Neural progenitor cell (in vitro differentiated cells): ENCODE measurements around the gene TMEM260. TPM values are rescaled to one million over a fixed set of nuclear protein-coding genes. Genes with fewer than 3 reads are reported as not detected.

ENCODE experiments used
- DNase-seq: peaks from one replicate; pipeline ENCODE4 v3.0.0-alpha.2; 2016; ENCODE audit warnings: low spot score
- H2AFZ ChIP-seq: fragments of 200-600 bp; sonication (generic); replicated peaks from 2 replicates; pipeline ENCODE4 v1.6.1; 2016; ENCODE audit warnings: antibody characterized with exemption
- H3F3A ChIP-seq: fragments of 200-600 bp; sonication (generic); 2 replicates; pipeline ENCODE4 v1.6.1; 2016; ENCODE audit warnings: antibody characterized with exemption, low read depth
- H3K27ac ChIP-seq: fragments of 200-600 bp; sonication (generic); 2 replicates; pipeline ENCODE4 v1.5.1; 2016; ENCODE audit warnings: mild to moderate bottlenecking
- H3K27me3 ChIP-seq: fragments of 200-600 bp; sonication (generic); 2 replicates; pipeline ENCODE4 v1.6.1; 2016; ENCODE audit warnings: mild to moderate bottlenecking, moderate library complexity
- H3K36me3 ChIP-seq: fragments of 200-600 bp; sonication (generic); 2 replicates; pipeline ENCODE4 v1.5.1; 2016
- H3K4me1 ChIP-seq: fragments of 200-600 bp; sonication (generic); 2 replicates; pipeline ENCODE4 v1.6.1; 2016; ENCODE audit warnings: mixed run types
- H3K4me2 ChIP-seq: fragments of 200-600 bp; sonication (generic); 2 replicates; pipeline ENCODE4 v1.6.1; 2016
- H3K4me3 ChIP-seq: fragments of 200-600 bp; sonication (generic); 2 replicates; pipeline ENCODE4 v1.5.1; 2016
- H3K79me2 ChIP-seq: fragments of 200-600 bp; sonication (generic); 2 replicates; pipeline ENCODE4 v1.6.1; 2016; ENCODE audit warnings: low read depth
- H3K9ac ChIP-seq: fragments of 200-600 bp; sonication (generic); 2 replicates; pipeline ENCODE4 v1.6.1; 2016
- H3K9me3 ChIP-seq: fragments of 200-600 bp; sonication (generic); 2 replicates; pipeline ENCODE4 v1.5.1; 2016; ENCODE audit warnings: low read depth
- H4K20me1 ChIP-seq: fragments of 200-600 bp; sonication (generic); 2 replicates; pipeline ENCODE4 v1.6.1; 2016; ENCODE audit warnings: low read depth
- H3K27ac Mint-ChIP-seq: 3 replicates; pipeline ENCODE4 v1.8.0; 2021; ENCODE audit warnings: mixed read lengths
- H3K27me3 Mint-ChIP-seq: 2 replicates; pipeline ENCODE4 v1.8.0; 2022; ENCODE audit warnings: low read depth, mild to moderate bottlenecking, inconsistent platforms, moderate library complexity, mixed read lengths; ENCODE audit not compliant: insufficient read depth
- H3K36me3 Mint-ChIP-seq: 3 replicates; pipeline ENCODE4 v1.8.0; 2021; ENCODE audit warnings: mixed read lengths
- H3K4me1 Mint-ChIP-seq: 3 replicates; pipeline ENCODE4 v1.8.0; 2021; ENCODE audit warnings: mixed read lengths
- H3K4me3 Mint-ChIP-seq: 3 replicates; pipeline ENCODE4 v1.8.0; 2021; ENCODE audit warnings: mild to moderate bottlenecking, moderate library complexity, mixed read lengths
- H3K9me3 Mint-ChIP-seq: 3 replicates; pipeline ENCODE4 v1.8.0; 2020; ENCODE audit warnings: mixed read lengths
- CTCF ChIP-seq: fragments of 200-600 bp; sonication (generic); IDR thresholded peaks from 2 replicates; pipeline ENCODE4 v1.5.1; 2017; ENCODE audit warnings: antibody characterized with exemption, mild to moderate bottlenecking
- EZH2 ChIP-seq: fragments of 200-600 bp; sonication (generic); IDR thresholded peaks from 2 replicates; pipeline ENCODE4 v1.6.1; 2017; ENCODE audit warnings: antibody characterized with exemption, mild to moderate bottlenecking, moderate library complexity
- EZH2phosphoT487 ChIP-seq: fragments of 200-600 bp; sonication (generic); IDR thresholded peaks from 2 replicates; pipeline ENCODE4 v1.6.1; 2017; ENCODE audit warnings: antibody characterized with exemption
- total RNA-seq: library from RNA; depleted of rRNA; stranded (reverse); fragments of >200 nt; gene quantifications from 2 replicates; pipeline ENCODE4 v1.2.3, GENCODE V29; 2015; ENCODE audit warnings: low replicate concordance

The TMEM260 gene
- total RNA-seq, 1 donor from 2014 or later = 30.7 TPM

- peaks cover 10% of the 10 kb centered on the region for H3K27me3 Mint-ChIP-seq
- H4K20me1 ChIP-seq = no peaks in the 10 kb centered on the region
These were observed 96.4 kb downstream of the TMEM260 start for GRCh38 chr14:56676042-56676441.

GRCh38 chr14:56678838-56679237 is 99.2 kb downstream of the TMEM260 start:
- Histone ChIP-seq H3K79me2 (no peaks in the 10 kb centered on the region), H2AFZ (no peak overlapping the region), H3F3A (no peaks in the 10 kb centered on the region), H3K27me3 (no peaks in the 10 kb centered on the region), H3K4me1 (peaks cover 4% of the 10 kb centered on the region), H3K4me3 (no peak overlapping the region), H3K27ac (no peak overlapping the region), H3K4me2 (no peak overlapping the region), H3K9ac (no peak overlapping the region), H3K9me3 (no peaks in the 10 kb centered on the region), H3K36me3 (no peaks in the 10 kb centered on the region), H4K20me1 (no peaks in the 10 kb centered on the region)
- TF ChIP-seq EZH2phosphoT487 = no peak
- TF ChIP-seq CTCF = no peak
- no peak for TF ChIP-seq EZH2
- H3K27ac Mint-ChIP-seq = no peak overlapping the region
- H3K36me3 Mint-ChIP-seq = peaks cover 3% of the 10 kb centered on the region
- H3K4me1 Mint-ChIP-seq = peaks cover 5% of the 10 kb centered on the region
- H3K9me3 Mint-ChIP-seq = peaks cover 11% of the 10 kb centered on the region
- no peak for DNase-seq
- H3K4me3 Mint-ChIP-seq = no peak overlapping the region
- peaks cover 9% of the 10 kb centered on the region for H3K27me3 Mint-ChIP-seq

More at GRCh38 chr14:56676042-56676441, 96.4 kb downstream of the TMEM260 start:
- no peak overlapping the region for H3K27ac Mint-ChIP-seq
- no peaks in the 10 kb centered on the region for H3K79me2 ChIP-seq
- no peak for DNase-seq
- no peak overlapping the region for H3K4me3 ChIP-seq
- H3K4me3 Mint-ChIP-seq = no peak overlapping the region
- TF ChIP-seq EZH2 (no peak), CTCF (no peak), EZH2phosphoT487 (no peak)
- H3K9me3 ChIP-seq = no peaks in the 10 kb centered on the region
- H2AFZ ChIP-seq = no peak overlapping the region
- peaks cover 14% of the 10 kb centered on the region for H3K9me3 Mint-ChIP-seq
- H3K36me3 ChIP-seq = no peaks in the 10 kb centered on the region
- H3K4me1 ChIP-seq = no peaks in the 10 kb centered on the region
- no peaks in the 10 kb centered on the region for H3F3A ChIP-seq
- no peak overlapping the region for H3K9ac ChIP-seq
- H3K27me3 ChIP-seq = no peaks in the 10 kb centered on the region
- no peak overlapping the region for H3K27ac ChIP-seq
- peaks cover 2% of the 10 kb centered on the region for H3K36me3 Mint-ChIP-seq
- peaks cover 5% of the 10 kb centered on the region for H3K4me1 Mint-ChIP-seq
- H3K4me2 ChIP-seq = no peak overlapping the region

DNA sequence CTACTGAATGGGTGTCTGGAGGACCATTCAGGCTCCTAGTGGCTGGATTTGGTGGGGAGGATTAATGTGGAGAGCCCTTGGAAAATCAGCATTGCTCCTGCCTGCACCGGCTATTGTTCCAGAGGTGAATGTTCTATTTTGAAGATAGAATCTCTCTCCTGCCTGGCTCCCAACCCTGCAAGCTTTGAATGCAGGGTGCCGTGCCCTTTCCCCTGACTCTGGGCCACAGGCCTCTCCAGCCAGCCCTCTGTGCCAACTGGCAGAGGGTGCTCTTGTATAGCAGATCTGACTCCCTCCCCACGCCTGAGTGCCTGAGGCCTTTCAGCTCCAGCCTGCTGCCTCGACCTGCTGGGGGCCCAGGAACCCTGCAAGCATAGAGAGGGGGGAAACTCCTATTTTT is 106.8 kb downstream of the TMEM260 start:
- no peaks in the 10 kb centered on the region for H3K27me3 ChIP-seq
- TF ChIP-seq EZH2 (no peak), CTCF (peak; percentile 48)
- H3K4me1 ChIP-seq = peaks cover 35% of the 10 kb centered on the region
- peak overlapping the region; percentile 4 for H3K4me3 Mint-ChIP-seq
- H3F3A ChIP-seq = peaks cover 33% of the 10 kb centered on the region
- peaks cover 5% of the 10 kb centered on the region for H3K27me3 Mint-ChIP-seq
- no peaks in the 10 kb centered on the region for H3K79me2 ChIP-seq
- H3K27ac Mint-ChIP-seq = peak overlapping the region; percentile 30
- H3K27ac ChIP-seq = peak overlapping the region; percentile 68
- peaks cover 2% of the 10 kb centered on the region for H3K9me3 Mint-ChIP-seq
- H3K36me3 Mint-ChIP-seq = peaks cover 3% of the 10 kb centered on the region
- H3K4me2 ChIP-seq = peak overlapping the region; percentile 43
- H2AFZ ChIP-seq = peak overlapping the region; percentile 54
- H4K20me1 ChIP-seq = no peaks in the 10 kb centered on the region
- H3K9ac ChIP-seq = no peak overlapping the region
- no peaks in the 10 kb centered on the region for H3K9me3 ChIP-seq
- no peak overlapping the region for H3K4me3 ChIP-seq
- no peaks in the 10 kb centered on the region for H3K36me3 ChIP-seq
- peaks cover 40% of the 10 kb centered on the region for H3K4me1 Mint-ChIP-seq
- peak; percentile 73 for DNase-seq
